Islet precursor cell (in vitro differentiated cells): Measurements from ENCODE around the gene ATG4A.
A peak's percentile ranks its signal among the peaks of the same experiment; 100 is the strongest.

Experiments used
- DNase-seq: peaks from one replicate; pipeline ENCODE4 v3.0.0-alpha.2; 2018

ATG4A gene, protein sequence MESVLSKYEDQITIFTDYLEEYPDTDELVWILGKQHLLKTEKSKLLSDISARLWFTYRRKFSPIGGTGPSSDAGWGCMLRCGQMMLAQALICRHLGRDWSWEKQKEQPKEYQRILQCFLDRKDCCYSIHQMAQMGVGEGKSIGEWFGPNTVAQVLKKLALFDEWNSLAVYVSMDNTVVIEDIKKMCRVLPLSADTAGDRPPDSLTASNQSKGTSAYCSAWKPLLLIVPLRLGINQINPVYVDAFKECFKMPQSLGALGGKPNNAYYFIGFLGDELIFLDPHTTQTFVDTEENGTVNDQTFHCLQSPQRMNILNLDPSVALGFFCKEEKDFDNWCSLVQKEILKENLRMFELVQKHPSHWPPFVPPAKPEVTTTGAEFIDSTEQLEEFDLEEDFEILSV

DNA sequence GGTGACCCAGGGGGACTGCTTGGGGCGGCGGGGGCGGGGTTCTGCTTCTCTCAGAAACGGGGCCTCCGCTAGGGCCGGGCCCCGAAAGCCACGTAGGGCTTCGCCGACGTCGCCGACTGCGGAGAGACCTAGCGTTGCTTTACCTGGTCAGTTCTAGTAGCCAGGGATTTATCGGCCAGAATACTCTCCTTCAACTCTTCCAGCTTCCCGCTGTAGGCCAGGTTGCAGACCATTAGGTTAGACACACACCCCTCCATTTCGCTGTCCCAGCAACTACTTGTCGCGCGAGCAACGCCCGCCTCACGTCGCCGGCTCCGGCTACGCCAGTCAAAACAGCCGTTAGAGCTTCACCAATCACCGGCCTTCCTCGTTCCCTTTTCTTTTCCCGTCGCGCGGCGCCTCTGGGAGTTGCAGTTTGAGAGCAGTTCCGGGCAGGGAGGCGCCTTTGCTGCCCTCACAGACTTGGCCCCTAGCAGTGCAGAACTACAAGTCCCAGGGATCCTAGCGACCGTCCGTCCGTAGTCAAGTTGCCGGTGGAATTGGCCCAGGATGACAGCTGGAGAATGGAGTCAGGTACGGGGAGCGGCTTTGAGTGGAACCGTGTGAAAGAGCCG lies at the start of gene ATG4A, which contains the start of gene PSMD10:
TSS of gene ATG4A (plus strand) at position 515 of the 614 bp plus-strand sequence. CDS start at position 564, 49 bp downstream.
TSS of gene PSMD10 (minus strand) at position 279 of the 614 bp plus-strand sequence. CDS start at position 257, 22 bp downstream.
- DNase-seq: peak; percentile 99

DNA sequence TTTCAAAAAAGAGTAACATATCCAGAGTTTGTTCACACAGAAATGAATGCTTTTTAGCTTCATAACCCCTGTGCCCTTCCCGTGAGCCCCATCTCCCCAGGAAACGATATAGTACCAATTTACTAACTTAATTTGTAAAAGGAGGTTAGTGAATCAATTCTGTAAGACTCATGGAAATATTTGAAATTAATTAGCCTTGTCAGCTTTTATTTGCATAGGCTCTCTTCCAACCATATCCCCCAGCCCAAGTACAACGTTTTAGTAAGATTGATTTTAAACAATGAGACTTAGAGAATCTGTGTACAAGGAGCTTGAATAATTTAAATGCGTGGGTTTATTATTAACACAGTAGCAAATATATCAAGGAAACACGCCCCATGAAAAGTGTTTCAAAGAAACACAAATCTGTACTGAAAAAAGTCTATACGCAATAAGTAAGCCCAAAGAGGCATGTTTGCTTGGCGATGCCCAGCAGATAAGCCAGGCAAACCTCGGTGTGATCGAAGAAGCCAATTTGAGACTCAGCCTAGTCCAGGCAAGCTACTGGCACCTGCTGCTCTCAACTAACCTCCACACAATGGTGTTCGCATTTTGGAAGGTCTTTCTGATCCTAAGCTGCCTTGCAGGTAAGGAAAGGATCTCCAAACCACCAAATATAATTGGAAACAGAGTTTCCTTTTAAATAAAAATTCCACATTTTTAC lies 46.9 kb upstream of the ATG4A start, which contains the start of gene VSIG1:
TSS of gene VSIG1 (plus strand) at position 512 of the 703 bp plus-strand sequence. CDS start at position 578, 66 bp downstream.
- DNase-seq: no peak

DNA sequence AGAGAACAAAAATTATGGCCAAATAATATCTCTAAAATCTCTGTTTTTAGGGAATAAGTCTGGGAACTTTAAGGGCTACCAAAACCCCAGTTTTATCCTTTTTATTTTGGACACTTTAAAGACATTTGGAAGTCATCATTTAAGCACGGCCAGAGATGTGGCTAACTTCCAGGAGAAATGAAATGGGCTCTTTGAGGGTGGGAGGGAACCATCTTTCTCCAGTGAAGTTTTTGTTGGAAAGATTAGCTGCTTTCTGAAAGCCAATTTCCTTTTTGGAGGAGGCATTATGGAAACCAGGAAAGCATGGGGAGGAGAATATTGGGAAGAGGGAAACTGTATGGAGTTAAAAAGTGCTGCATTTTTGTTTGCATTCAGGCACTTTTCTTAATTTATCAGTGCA lies 41.9 kb upstream of the ATG4A start:
- no peak for DNase-seq

DNA sequence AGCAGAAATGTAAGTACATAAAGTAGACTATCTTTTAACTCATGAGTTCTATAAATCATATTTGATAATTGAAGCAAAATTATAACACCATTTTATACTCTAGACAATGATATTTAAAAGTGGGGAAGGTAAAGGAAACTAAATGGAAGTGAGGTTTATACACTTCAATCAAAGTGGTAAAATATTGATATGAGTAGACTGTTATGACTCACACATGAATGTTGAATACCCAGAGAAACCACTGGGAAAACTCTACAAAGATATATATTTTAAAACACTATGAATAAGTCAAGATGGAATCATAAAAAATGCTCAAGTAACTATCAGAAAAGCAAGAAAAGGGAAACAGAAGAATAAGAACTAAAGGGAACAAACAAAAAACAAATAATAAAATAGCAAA lies 38.4 kb upstream of the ATG4A start:
- DNase-seq: no peak

DNA sequence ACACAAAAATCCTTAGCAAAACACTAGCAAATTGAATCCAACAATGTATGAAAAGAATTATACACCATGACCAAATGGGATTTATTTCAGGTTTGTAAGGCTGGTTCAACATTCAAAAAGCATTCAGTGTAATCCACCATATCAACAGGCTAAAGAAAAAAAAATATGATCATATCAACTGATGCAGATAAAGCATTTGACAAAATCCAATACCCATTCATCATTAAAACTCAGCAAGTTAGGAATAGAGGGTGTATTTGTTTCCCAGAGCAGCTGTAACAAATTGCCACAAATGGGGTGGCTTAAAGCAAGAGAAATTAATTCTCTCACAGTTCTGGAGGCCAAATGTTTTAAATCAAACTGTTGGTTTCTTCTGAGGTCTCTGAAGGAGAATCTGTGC lies 36.0 kb upstream of the ATG4A start:
- DNase-seq: no peak

DNA sequence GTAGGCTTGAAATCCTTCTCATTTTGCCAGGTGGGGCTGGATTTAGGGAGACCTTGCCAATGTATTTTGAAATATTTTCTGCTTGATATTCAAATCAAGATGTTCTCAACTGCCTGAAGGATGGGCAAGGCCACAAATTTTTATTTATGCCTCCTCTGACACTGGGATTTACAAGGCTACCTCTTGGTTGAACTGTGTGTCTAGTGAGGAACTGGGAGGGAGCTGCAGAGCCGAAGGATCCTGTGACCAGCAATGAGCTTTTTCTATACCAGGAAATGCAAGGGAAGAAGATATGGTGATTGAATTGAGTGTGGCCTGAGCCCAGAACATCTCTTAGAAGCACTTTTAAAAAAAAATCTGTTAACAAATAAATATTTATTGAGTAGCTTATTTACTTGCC lies 31.8 kb upstream of the ATG4A start:
- no peak for DNase-seq

DNA sequence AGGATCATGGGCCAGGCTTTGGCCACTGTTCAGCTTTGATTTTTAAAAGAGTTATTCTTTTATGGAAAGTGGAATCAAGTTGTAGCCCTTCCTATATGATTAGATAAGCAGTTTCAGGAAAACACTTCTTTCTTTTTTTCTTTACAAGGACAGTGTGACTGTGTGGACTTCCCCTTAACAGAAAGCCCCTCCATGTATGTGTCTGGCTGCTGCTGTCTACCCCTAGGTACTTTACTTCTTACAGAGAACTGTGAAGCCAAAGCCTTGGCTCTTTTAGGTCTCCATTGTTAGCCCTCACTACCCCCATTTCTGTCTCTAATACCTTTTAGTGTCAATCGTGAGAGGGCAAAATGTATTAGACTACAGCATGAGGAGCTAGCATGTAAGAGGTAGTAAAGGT lies 27.6 kb upstream of the ATG4A start:
- no peak for DNase-seq

DNA sequence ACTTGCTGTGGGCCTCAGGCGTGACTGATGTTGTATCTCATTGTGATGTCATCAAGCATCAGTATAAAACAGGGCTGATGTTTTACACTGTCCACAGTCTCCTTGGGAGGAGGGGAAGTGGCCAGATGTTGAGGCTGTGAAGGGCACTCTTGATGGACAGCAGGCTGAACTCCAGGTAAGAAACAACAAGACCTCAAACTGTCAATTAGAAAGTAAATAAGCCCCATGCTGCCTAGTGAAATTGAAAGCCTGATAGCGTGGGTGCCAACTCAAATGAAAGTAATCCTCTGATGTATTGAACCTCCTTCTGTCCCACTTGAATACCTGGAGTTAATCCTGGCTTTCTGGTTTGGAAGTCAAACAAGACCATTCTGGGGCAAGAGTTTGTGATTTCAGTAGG lies 27.0 kb upstream of the ATG4A start:
- DNase-seq: no peak

DNA sequence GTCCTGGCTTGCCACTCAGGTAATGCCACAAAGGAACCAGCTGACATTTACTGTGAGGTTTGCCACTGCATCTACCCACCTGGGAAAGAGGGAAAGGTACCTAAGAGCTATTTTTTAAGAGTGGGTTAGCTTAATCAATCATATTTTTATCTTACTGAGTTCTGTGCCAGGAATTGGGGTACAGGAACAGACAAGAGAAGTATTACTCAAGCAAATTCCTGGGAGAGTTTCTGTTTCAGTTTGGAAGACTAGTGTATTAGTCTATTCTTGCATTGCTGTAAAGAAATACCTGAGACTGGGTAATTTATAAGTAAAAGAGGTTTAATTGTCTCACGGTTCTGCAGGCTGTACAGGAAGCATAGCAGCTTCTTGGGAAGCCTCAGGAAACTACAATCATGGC lies 23.5 kb upstream of the ATG4A start:
- DNase-seq: no peak

DNA sequence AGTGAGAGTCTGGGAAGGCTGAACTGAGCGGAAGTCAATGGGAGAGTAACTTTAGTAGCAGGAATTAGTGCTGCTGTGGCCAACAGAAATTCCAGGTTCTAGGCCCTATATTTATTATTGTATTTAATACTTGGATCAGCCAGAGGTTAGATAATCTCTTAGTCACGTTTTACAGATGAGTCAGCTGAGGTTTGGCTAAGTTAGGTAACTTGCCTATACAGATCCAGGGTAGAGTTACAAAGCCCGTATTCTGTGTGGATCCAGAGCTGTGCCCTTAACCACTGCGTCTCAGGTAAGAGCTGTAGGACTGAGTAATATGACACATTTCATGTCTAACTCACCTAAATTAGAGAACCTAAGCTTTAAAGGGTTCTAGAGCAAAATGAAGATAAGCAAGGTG lies 20.7 kb upstream of the ATG4A start:
- no peak for DNase-seq

DNA sequence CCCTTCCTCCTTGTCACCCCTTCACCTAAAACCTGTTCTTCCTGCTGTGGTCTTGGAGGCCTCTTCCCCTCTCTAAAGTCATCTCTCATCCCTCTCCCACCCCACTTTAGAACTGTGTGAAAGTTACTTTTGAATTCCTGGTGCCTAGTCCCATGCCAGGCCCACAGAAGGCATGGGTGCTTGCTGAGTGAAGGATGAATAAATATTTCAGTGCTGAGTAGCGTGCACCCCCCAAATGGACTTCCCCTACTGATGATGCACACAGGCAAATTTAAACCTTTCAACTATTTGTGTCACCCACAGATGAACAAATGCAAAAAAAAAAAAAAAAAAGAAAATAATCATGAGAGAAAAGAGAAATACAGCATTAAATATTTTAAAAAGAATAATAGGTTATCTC lies 20.0 kb upstream of the ATG4A start:
- no peak for DNase-seq

DNA sequence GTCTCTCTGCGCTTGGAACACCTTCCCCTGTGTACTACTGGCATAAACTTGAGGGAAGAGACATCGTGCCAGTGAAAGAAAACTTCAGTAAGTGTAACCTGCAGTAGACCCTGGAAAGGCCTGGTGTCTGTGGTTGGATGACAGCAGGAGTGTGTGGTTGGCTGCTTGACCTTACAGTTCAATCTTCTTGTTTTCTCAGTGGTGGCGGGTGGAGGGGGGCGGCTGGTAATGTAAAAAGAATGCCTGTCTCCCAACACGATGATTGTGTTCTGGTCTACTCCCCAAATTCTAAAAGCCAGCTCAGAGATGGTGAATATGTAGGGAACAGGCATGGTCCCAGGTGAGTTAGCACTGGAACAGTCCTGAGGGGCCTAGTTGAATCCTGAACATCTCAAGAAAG lies 18.8 kb upstream of the ATG4A start:
- DNase-seq: no peak

DNA sequence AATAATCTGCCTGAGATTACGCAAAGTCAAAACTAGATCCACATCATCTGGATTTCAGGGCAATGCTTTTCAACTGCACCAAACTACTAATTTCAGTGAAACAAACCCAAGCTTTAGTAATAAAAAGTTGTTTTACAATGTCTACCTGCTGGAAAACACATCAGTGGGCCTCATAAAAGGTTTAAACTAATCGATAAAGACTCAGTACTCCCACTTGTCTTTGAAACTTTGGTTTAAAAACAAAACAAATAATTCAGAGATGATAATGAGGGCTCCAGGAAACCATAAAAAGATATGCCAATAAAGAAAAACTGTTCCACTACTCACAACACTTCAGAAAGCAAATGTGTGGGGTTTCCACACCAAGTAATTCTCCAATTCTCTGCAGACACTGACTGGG lies 10.5 kb upstream of the ATG4A start:
- DNase-seq: no peak

DNA sequence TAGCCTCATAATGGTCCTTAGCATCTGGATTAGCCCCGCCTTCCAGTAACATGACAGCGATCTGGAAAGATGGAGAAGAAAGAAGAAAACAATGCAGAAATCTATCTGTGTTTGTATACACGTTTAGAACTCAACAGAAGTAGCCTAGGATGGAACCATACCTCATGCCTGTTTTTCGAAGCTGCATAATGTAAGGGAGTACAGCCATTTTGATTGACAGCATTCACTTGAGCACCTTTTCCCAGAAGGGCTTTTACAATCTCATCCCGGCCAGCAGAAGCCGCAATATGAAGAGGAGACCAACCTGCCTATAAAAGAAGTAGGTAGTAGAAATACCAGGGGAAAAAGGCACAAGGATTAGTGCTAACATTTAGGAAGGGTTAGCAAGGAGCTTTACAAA lies 3.8 kb upstream of the ATG4A start:
- no peak for DNase-seq

DNA sequence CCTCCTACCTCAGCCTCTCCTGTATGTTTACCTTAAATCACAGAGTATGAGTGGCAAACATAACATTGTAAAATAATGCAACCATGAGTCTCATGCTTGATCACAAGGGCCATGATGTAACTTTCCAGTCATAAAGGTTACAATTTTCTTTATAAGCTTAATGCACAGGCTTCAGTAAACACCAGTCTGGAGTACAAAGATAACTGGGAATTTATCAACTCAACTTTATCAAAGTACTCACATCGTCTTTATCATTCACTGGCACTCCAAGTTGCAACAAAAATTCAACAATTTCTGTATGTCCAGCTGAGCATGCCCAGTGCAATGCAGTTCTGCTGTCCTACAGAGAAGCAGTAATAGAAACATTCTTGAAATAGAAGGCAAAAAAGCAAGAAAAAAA lies 3.1 kb upstream of the ATG4A start:
- DNase-seq: no peak

DNA sequence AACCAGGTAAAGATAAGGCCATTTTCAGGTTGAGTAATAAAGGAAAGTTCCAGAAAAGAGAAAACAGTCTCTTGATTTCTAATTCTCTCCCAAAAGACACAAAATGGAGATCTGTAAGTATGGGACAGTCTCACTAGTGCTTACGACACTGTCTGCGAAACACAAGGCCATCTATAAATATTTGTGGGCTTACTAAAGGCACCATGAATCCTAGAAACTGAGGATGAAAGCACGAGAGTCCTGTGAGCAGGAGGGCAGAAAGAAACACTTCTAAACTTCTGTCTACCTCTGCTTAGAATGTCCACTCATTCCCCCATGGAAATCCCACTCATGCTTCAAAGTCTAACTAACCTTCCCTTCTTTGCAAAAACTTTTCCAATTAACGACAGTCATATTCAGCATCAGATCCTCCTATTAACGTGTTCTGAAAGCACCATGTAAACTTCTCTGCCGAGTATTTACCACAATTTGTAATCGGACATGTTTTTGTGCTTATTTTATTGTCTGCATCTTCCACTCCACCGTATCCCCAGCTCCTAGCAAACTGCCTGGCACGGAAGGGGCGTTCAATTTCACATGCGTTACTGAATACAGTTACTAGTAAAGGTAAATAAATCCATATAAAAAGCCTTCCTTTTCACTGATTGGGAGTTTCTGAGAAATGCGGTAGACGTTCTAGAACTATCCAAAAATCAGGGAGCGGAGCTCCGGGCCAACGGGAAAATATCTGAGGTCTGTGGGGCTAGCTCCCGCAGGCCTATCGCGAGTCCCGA lies 901 bp upstream of the ATG4A start:
- DNase-seq: no peak

DNA sequence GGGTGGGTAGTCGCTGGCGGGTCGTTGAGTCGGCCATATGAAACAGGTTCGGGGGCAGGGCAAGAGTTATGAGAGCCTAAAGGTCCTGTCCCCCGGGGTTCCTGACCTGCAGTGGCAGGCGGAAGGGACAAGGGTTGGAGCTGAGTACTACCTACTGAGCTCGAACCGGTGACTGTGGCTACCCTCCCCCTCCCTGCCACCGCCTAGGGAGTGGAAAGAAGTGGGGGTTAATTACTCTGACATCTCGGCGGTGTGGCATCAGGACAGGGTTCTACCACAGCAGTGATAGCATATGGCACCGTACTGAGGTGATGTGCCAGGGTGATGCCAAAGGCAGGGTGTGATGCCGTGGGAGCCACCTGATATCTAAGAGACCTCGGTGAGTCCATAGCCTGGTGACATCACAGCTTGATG lies 307 bp downstream of the ATG4A start:
- DNase-seq: no peak

DNA sequence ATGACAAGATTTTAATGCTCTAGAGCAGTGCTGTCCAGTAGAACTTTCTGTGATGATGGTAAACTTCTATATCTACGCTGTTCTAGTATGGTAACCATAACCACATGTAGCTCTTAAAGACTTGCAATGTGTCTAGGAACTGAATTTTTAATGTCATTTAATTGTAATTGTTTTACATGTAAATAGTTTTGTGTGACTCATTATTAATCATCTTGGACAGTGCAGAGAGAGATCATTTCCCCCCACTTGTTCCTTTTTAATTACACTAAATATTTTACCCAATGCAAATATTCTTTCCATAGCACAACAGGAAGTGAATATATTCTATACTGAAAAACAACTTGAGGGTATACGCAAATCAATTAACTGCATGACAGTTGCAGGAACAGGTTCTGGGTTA lies 5.8 kb downstream of the ATG4A start:
- no peak for DNase-seq

DNA sequence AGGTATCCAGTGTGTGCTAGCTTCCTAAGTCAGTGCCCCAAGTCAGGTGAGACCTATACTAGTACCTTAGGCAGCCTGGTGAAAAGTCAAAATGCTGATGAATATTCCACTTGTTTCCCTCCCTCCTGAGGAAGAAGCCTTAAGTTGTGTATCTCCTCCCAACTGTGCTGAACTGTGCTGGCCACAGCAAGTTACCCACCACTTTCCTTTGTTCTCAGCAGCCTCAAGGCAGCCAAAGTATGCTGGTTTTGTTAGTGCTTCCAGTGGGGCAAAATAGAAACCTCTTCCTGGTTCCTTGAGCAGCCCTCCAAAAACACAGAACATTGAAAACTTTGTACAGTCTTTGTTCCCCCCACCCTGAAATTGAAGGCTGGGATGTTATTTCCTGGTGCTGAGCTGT lies 13.9 kb downstream of the ATG4A start:
- DNase-seq: no peak

DNA sequence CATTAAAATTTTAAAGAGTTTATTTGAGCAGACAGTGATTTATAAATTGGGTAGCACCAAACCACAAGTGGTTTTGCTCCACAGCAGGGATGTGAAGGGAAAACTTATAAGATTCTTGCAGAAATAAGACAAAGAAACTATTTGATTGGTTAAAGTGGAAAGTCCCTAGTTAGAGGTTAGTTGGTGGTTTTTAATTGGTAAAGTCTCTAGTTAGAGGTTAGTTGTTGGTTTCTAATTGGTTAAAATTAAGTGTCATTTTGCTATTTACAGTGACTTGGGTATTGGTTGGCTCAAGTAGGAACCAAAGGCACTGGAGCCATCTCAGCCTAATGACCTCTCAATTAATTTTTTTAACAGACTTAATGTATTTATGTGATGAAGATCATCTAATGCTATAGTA lies 23.0 kb downstream of the ATG4A start:
- DNase-seq: no peak

DNA sequence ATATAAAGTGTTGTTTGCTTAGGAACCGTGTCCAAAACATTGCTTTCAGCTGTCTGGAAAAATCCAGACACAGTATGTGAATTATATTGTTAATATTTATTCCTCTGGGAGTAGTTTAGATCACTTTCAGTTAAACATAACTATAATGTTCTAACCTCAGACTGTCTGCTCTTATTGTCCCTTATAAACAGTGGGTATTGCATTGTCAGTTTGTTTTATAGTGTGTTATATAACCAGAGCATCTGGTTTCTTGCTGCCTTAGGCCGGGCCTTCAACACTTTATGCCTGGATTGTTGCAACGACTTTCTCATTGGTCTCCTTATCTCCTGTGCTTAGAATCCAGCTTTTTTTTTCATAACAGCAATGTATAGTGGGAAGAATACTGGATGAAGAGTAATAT lies 26.4 kb downstream of the ATG4A start:
- DNase-seq: no peak

DNA sequence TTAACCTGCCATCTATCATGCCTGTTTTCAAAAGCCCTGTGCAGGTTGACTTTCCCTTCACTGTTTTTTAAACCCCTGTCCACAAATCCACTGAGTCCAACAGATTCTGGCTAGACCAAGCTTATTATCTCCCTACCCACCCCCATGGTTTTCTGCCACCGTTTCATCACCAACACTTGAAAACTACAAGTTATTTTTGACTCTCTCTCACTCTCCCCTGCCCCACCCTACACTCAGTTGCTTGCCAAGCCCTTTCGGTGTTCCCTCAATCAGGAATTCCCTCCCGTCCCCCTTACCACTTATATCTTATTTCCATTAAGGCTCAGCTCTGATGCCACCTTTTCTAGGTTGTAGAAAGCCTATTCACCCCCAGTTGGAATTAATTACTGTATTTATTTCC lies 29.7 kb downstream of the ATG4A start:
- no peak for DNase-seq

DNA sequence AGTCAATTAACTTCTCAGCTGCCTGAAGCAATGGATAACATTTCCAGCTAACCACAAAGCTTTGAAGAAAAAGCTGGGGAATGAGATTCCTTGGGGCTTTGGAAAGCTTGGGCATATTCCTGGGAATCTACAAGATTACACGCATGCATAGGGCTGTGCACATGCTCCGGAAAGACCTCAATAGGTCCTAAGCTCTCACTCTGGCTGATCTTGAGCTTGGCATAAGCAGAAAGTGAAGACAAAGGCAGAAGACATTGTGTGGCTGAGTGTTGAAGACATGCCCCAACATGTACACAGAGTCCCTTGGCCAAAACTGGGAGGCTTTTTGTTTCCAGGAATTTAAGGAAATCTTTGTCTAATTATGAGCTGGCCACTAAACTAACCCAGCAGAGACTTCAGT lies 31.2 kb downstream of the ATG4A start:
- peak; percentile 63 for DNase-seq
